ENCODE results near the gene SEMA6B.
"Not testable (repeated sequence)": the region's sequence is repeated elsewhere in the genome, so short reads cannot be mapped to it uniquely, and the experiment has no call there.

Gene SEMA6B, protein sequence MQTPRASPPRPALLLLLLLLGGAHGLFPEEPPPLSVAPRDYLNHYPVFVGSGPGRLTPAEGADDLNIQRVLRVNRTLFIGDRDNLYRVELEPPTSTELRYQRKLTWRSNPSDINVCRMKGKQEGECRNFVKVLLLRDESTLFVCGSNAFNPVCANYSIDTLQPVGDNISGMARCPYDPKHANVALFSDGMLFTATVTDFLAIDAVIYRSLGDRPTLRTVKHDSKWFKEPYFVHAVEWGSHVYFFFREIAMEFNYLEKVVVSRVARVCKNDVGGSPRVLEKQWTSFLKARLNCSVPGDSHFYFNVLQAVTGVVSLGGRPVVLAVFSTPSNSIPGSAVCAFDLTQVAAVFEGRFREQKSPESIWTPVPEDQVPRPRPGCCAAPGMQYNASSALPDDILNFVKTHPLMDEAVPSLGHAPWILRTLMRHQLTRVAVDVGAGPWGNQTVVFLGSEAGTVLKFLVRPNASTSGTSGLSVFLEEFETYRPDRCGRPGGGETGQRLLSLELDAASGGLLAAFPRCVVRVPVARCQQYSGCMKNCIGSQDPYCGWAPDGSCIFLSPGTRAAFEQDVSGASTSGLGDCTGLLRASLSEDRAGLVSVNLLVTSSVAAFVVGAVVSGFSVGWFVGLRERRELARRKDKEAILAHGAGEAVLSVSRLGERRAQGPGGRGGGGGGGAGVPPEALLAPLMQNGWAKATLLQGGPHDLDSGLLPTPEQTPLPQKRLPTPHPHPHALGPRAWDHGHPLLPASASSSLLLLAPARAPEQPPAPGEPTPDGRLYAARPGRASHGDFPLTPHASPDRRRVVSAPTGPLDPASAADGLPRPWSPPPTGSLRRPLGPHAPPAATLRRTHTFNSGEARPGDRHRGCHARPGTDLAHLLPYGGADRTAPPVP

DNA sequence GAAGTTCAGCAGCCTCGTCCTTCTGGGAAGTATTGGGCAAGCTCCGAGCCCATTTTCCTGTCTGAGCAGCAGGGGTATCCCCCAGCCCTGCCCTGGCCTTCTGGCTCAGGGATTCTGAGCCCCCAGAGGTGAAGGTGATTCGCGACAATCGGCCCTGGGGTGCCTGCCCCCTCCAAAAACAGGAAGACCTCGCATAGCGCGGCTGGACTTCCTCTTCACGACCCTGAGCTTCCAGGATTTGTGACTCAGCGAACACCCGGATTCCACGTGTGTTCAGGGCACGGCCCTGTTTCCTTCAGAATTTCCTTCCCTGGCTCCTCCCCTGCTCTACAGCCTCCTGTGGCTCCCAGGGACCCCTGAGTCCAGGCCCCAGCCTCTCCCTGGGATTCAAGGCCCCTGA is at the start of gene SEMA6B:
TSS of gene SEMA6B (minus strand) at position 116 of the 400 bp plus-strand sequence. CDS start 1,227 bp downstream, outside the sequence.
- DNase-seq (ENCODE audit: low read depth in 2 of 2), result no peak

DNA sequence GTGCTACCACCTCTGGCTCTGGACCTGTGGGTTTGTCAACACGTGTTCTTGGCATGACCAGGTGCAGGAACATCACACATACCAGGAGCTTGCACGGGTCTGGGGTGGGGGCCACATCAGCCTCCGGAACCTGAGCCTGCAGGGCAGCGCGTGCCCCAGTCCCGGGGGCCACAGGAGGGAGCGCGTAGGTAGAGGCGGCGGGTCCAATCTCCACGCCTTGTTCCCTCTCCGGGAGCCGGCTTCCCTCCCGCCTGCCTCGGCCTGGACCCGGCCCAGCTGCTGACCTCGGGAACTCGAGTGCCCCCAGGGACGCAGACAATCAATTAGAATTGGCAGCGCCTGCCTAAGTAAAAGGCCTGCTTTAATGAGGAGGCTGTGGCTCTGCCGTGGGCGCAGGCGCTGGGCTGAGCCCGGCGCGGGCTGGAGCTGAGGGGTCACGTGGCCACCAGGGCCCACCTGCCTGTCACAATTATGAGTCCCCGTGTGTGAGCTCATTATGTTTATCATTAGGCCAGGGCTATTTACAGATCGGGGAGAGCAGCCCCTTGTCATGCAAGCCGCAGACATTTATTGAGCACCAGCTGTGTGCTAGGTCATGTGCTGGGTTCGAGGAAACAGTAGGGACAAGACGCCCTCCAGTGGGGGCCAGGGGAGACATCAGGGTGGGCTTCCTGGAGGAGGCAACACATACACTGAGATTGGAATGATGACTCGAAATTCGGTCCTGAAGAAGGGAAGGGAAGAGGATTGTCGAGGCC is 47.6 kb upstream of the SEMA6B start:
- DNase-seq (ENCODE audit: low read depth in 2 of 2), result no peak

DNA sequence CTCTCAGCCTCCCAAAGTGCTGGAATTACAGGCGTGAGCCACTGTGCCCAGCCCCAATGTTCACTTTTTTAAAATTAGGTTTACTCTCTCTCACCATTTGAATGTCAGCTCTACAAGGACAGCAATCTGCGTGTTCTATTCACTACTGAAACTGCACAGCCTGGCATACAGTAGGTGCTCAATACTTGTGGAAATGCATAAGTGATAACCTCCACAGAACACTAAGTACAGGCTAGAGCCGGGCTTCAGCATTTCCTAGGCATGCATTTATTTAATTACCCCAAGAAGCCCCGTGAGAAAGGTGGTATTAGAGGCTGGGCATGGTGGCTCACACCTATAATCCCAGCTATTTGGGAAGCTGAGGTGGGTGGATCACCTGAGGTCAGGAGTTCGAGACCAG is 46.7 kb upstream of the SEMA6B start:
- no peak for DNase-seq (ENCODE audit: low read depth in 2 of 2)

DNA sequence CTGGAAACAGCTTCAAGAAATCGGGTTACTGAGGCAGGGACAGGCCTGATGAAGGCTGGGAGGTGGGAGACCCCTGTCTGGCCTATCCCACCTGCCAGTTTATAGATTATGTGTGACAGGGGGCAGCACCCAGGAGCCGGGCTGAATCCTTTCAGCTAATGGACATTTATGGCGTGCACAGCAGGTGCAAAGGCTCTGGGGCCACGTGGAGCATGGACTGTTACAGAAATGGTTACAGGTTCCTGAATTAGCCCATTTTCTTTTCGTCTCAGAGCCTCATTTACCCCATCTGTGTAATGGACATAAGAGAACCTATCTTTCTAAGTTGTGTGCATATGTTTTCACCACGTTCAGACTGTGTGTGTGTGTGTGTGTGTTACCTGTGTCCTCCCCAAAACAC is 45.4 kb upstream of the SEMA6B start:
- no peak for DNase-seq (ENCODE audit: low read depth in 2 of 2)

DNA sequence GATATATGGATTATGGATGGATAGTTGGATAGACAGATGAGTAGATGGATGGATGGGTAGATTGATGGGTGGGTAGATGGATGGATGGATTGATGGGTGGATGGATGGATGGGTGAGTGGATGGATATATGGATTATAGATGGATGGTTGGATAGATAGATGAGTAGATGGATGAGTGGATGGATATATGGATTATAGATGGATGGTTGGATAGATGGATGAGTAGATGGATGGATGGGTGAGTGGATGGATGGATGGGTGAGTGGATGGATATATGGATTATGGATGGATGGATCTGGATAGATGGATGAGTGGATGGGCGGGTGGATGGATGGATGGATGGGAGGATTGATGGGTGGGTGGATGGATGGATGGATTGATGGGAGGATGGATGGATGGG is 43.4 kb upstream of the SEMA6B start:
- no peak for DNase-seq (ENCODE audit: low read depth in 2 of 2)

DNA sequence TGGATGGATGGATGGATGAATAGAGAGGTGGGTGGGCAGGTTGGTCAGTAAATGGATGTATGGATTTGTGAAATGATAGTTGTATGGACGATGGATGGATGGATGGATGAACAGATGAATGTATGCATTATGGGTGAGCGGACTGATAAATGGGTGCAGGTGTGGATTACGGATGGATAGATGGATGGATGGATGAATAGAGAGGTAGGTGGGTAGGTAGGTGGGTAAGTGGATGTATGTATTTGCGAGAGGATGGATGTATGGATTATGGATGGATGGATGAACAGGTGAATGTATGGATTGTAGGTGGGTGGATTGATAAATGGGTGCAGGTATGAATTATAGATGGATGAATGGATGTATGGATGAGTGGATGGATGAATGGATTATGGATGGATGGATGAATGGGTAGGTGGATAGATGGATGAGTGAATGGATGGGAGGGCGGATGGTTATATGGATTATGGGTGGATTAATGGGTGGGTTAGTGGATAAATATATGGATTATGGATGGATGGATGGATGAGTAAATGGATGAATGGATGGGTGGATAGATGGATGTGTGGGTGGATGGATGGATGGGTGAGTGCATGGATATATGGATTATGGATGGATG is 42.8 kb upstream of the SEMA6B start:
- no peak for DNase-seq (ENCODE audit: low read depth in 2 of 2)

DNA sequence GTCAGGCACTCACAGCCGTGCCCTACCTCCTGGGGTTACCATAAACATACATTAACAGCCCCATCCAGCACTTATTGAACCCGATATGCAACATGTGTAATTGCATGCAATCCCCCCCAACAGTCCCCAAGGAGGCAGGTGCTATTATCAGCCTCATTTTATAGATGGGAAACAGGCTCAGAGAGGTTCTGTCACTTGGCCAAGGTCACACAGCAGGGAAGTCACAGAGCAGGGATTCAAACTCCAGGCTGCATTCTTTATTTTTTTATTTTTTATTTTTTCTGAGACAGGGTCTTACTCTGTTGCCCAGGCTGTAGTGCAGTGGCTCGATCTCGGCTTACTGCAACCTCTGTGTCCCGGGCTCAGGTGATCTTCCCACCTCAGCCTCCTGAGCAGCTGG is 41.4 kb upstream of the SEMA6B start:
- no peak for DNase-seq (ENCODE audit: low read depth in 2 of 2)

DNA sequence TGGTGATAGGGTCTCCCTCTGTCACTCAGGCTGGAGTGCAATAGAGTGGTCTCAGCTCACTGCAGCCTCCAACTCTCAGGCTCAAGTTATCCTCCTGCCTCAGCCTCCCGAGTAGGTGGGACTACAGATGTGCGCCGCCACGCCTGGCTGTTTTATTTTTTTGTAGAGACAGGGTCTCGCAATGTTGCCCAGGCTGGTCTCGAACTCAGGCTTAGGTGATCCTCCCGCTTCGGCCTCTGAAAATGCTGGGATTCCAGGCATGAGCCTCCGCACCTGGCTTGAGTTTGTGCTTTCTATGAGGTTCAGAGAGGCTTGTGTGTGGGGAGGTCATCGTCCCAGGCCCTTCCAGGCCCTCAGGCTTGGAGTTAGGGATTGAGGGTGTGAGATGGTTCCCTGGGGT is 40.6 kb upstream of the SEMA6B start:
- DNase-seq (ENCODE audit: low read depth in 2 of 2), result no peak

DNA sequence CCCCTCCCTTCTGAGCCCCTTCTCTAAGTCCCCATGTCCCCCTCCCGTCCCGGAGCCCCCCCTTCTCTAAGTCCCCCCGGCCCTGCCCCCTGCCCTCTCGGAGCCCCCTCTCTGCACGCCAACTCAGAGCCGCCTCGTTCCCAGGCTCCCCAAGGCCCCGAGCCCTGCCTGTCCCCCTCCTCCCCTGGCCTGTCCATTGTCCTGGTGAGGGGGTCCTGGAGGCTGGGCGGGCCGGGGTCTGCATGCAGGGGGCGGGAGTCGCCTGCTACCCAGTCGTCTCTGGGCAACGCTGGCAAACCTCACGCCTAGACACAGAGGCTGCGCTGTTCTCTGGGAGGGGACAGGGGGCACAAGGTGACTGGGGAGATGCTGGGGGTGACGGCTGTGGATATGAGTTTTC is 39.2 kb upstream of the SEMA6B start:
- DNase-seq (ENCODE audit: low read depth in 2 of 2), result no peak

DNA sequence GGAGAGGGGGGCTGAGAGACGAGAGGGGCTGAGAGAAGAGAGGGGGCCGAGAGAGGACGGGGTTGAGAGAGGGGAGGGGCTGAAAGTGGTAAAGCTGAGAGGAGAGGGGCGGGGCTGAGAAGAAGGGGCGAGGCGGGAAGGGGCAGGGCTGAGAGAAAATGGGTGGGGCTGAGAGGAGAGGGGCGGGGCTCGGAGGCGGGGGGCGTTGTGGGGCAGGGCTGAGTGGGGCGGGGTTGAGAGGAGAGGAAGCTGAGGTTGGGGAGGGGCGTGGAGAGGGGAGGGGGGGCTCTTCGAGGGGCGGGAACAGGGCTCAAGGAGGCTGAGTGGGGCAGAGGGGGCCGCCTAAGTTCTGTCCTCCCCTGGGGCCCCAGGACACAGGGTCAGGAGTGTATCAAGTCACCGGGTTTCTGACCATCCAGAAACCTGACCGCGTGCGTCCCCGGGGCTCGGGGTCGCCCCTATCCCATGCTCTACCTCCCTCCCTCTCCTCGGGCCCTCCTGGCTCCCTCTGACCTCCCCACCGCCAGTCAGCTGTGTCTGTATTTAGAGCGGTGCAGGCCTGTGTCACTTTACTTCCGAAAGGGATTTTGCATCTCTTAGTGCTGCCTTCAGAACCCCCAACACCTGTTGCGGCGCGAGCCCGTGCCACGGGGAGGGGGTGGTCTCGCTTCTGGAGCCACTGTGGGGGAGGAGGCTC is 38.6 kb upstream of the SEMA6B start:
- peak; percentile 8 to 31 for DNase-seq (ENCODE audit: low read depth in 2 of 2)

DNA sequence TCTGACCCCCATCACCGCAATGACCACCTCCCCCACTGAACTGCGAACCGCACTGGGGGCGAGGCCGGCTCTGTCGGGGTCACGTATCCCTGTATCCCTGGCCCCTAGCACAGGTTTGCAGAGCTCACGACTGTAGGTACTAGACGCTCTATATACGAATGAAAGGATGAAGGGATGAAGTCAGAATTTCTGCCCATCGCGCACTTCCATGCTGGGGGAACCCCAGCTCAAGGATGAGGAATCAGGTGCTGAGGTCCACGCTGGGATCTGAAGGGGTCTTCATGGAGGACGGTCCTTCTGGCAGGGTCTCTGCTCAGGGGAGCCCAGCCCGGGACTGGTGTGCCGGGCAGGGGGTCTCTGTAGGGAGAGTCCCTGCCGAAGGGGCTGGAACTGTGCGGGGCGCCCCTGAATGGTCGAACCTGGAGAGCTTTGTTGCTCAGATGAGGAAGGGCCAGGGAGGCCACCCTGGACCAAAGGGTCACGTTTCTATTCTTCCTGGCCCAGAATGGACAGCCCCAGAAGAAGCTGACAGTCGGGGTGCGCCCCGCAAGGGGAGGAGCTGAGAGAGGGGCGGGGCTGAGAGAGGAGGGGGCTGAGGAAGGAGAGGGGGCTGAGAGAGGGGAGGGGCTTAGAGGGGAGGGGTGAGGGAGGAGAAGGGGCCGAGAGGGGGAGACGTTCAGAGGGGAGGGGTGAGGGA is 37.9 kb upstream of the SEMA6B start:
- DNase-seq (ENCODE audit: low read depth in 2 of 2), result no peak

DNA sequence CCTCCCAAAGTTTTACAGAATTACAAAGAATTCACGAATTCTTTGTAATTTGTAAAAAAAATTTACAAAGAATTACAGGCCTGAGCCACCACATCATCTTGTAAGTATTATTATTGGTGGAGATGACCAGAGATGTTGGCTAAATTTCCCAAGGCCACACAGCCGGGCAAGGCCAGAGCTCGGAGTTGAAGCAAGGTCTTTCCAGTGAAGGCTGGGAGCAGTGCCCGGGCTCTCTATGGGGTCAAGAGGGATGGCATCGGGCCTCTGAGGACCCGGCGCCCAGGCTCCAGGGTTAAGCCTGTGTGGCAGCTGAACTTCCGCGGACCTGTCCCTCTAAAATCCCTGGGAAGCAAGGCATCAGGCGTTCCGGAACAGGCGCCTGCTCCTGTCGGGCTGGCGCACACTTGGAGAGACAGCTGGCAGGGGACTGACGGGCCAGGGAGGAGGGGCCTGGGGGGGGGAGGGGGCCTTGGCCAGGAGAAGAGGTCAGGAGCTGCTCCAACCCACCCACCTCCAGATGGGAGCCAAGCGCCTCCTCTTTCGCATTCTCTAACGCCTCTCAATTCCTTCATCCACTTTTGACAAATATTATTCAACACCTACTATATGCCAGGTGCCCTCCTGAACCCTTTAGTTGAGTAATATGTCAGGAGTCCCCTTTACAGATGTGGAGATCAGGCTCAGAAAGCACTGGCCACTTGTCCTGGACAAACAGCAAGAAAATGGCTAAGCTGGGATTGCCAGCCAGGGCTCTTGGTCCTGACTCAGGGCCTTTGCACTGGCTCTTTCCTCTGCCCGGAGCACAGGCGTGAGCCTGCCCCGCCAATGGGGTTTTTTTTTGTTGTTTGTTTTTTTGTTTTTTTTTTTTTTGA is 36.8 kb upstream of the SEMA6B start:
- DNase-seq (ENCODE audit: low read depth in 2 of 2), result no peak

DNA sequence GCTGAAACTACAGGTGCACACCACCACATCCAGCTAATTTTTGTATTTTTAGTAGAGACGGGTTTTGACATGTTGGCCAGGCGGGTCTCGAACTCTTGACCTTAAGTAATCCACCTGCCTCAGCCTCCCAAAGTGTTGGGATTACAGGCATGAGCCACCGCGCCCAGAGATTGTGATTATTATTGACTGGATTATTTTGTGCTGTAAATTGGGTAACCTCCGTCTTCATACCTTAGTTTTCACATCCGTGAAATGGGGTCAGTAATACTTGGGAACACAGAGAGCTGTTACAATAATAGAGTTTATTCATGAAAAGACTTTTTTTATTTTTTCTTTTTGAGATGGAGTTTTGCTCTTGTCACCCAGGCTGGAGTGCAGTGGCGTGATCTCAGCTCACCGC is 35.7 kb upstream of the SEMA6B start:
- DNase-seq (ENCODE audit: low read depth in 2 of 2), result not testable (repeated sequence)

DNA sequence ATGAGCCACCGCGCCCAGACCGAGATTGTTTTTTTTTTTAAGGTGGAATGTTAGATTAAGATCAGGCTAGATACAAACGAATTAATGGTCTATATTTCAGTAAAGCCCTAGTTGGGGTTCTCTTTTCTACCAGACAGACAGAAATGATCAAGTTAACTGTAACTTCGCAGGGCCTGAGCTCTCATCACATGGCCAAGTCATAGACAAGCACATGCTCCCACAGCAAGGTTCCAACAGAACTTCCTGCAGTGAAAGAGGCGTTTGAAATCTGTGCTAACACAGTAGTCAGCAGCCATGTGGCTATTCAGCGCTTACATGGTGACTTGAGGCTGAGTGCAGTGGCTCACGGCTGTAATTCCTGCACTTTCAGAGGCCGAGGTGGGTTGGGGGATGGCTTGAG is 34.7 kb upstream of the SEMA6B start:
- DNase-seq (ENCODE audit: low read depth in 2 of 2), result no peak

DNA sequence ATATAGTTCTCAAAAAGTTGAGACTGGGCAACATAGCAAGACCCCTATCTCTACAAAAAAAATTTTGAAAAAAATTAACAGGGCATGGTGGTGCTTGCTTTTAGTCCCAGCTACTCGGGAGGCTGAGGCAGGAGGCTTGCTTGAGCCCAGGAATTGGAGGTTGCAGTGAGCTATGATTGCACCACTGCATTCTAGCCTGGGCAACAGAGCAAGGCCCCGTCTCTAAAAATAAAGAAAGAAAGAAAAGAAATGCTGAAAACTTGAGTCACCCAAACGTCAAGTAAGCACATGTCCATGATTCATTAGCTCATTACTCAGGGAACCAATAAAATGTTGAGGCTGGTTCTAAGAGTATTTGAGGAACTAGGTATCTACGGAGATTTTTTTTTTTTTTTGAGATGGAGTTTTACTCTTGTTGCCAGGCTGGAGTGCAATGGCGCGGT is 33.9 kb upstream of the SEMA6B start:
- no peak for DNase-seq (ENCODE audit: low read depth in 2 of 2)

DNA sequence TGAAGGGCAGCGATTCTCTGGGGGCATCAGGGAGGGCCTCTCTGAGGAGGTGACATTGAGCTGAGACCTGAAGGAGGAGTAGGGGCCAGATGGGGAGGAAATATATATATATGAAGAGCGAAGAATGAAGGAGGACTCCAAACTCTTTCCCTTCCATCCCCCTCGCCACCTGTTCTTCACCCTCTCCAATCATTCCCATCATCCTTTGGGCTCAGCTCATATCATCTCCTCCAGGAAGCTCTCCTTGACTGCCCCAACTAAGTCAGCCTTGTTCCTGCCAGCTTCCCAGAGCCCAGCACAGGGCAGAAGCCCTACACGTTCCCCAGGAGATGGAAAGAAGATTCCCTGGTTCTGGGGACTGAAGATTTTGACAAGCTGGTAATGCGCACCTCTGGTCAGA is 33.0 kb upstream of the SEMA6B start:
- no peak for DNase-seq (ENCODE audit: low read depth in 2 of 2)

DNA sequence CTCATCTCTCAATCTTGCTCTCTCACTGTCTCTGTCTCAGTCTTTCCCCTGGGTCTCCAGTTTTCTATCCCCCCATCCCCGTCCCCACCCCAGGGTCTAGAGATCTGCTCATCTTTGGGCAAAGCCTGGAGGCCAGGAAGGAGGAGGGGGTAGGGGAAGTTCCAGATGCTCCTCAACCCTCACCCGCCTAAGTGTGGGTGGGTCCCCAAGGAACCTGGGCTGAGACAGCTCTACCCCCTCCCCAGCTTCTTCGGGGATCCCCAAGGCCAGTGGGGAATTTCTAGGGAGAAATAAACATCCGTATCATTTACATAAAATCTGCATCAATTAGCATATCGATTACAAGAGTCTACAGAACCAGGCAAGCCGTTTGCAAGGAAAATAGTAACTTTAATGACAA is 31.8 kb upstream of the SEMA6B start:
- no peak for DNase-seq (ENCODE audit: low read depth in 2 of 2)

DNA sequence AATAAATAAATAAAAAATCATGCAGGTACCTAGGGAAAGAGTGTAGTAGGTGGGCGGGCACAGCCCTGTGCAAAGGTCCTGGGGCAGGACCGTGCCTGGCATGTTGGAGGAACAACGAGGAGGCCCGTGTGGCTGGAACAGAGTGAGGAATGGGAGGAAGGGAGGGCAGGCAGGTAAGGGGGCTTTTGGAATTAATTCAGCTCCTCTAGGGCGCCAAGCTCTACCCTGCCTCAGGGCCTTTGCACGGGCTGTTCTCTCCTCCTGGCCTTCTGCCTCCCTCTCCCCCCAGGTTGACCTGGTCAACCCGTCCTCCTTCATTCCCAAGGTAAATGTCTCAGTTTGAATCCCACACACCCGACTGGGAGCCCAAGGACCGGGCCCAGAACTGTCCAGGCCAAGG is 31.1 kb upstream of the SEMA6B start:
- DNase-seq (ENCODE audit: low read depth in 2 of 2), result no peak

DNA sequence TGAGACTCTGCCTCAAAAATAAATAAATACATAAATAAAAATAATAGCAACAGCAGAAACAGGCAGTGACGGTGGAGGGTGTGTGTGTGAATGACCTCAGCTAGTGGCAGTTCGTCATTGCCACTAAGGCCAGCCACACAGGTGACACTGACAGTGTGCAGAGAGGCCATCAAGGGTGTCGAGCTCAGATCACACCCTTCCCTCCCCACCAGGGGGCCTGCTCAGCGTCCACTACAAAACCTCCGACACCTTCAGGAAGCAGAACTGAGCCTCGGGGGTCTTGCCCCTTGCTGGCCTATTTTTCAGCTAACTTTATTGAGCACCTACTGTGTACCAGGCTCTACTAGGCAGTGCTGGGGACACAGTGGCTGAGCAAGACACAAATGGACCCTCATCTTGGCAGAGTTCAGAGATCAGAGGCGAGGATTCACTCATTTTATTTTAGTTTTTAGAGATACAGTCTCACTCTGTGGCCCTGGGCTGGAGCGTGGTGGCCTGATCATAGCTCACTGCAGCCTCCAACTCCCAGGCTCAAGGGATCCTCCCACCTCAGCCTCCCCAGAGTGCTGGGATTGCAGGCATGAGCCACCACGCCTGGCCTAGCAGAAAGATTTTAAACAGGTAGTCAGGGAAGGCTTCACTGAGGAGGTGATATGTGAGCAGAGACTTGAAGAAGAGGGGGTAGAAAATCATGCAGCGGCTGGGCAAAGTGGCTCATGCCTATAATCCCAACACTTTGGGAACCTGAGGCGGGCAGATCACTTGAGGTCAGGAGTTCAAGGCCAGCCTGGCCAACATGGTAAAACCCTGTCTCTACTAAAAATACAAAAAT is 30.3 kb upstream of the SEMA6B start:
- no peak for DNase-seq (ENCODE audit: low read depth in 2 of 2)

All from stimulated activated CD8-positive, alpha-beta memory T cell treated with anti-CD3 and anti-CD28 coated beads, Interleukin-7, amount 100 ng/mL, for 4 hours (primary cell).